ENCODE measurements around the gene RSL24D1. TPM values are rescaled to one million over a fixed set of nuclear protein-coding genes. Genes with fewer than 3 reads are reported as not detected.

RSL24D1 gene
- total RNA-seq, 2 experiments from 2014 or later: 152 to 188 TPM

- CTCF ChIA-PET: interaction anchor here (0.6 kb wide), 1 partner anchor 13 kb away, joined by 3 read pairs; no protein-coding TSS in a partner anchor
- H3K4me3 Mint-ChIP-seq: no peak overlapping the region
- H3K27ac Mint-ChIP-seq: no peak overlapping the region
These were observed 38.0 kb upstream of the RSL24D1 start for GRCh38 chr15:55234800-55235104.

DNA sequence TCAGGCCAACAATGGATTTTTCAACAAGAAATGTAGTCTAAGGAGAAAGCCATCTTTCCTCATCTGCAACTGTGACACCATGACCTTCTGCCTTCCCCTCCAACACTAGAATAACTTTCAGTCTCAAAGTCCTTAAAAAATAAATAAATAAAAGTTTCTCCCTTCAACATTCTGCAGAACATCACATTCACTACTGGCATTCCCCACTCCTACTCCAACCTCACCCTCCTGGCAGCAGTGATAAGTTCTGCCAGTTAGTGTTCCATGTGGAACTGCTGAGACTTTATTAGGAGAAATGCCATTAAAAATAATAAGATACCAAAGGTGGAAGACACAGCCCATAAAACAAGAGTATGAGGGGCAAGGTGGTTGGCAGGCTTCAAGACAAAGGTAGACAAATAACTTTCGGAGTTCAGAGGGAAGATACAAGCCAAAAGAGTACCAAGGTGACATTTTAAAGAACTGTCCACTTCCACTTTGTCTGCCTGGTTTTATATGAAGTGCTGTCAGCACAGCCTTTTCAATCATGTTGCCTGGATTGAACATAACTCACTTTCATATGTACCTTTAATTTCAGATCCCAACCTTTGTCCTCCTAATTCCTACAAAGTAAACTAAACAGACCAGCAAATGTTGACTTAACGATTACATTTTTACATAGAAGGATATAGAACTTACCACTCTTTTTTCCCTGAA is 37.5 kb upstream of the RSL24D1 start:
- Mint-ChIP-seq H3K27ac (peak overlapping the region; percentile 37), H3K4me3 (no peak overlapping the region), H3K9me3 (ENCODE audit: low read depth) (no peaks in the 10 kb centered on the region), H3K27me3 (no peaks in the 10 kb centered on the region), H3K36me3 (ENCODE audit: low read depth) (peaks cover 64% of the 10 kb centered on the region), H3K4me1 (peaks cover 47% of the 10 kb centered on the region)
- ChIA-PET CTCF (no interaction called here), POLR2A (no interaction called here)
- intact Hi-C loops (cut with DNase I, micrococcal nuclease): no loop called here
- DNase-seq: no peak
- ATAC-seq: no peak

More at GRCh38 chr15:55234800-55235104, 38.0 kb upstream of the RSL24D1 start:
- Mint-ChIP-seq H3K27me3 (no peaks in the 10 kb centered on the region), H3K9me3 (ENCODE audit: low read depth) (no peaks in the 10 kb centered on the region), H3K36me3 (ENCODE audit: low read depth) (peaks cover 67% of the 10 kb centered on the region), H3K4me1 (peaks cover 51% of the 10 kb centered on the region)
- ATAC-seq: no peak
- no peak for DNase-seq
- POLR2A ChIA-PET: no interaction called here
- intact Hi-C loops (cut with DNase I, micrococcal nuclease): no loop called here

DNA sequence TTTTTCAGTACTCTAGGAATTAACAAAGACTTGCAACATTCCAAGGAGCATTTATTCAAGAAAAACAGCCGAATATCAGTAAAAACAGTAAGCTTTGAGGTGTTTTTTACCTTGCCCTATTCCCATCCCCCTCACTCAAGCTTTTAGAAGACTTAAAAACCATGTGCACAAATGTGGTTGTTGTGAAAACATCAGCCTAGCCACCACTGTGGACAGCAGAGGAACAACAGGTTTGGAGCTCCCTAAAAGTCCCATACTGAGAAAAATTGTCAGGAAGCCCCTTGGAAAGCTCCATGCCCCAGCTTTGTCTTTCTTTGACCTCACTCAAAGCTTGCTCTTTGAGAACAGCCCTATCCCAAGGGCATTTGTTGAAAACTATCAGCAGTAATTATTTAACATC is 34.7 kb upstream of the RSL24D1 start:
- DNase-seq (no peak), ATAC-seq (no peak)
- intact Hi-C loops (cut with DNase I, micrococcal nuclease): no loop called here
- H3K27ac Mint-ChIP-seq: no peak overlapping the region
- POLR2A ChIA-PET: no interaction called here
- CTCF ChIA-PET: interaction anchor here (0.9 to 1.6 kb wide), 4 partner anchors 13 to 59 kb away, joined by 3 to 8 read pairs (median 3); no protein-coding TSS in a partner anchor
- H3K27me3 Mint-ChIP-seq: no peaks in the 10 kb centered on the region
- no peaks in the 10 kb centered on the region for H3K9me3 Mint-ChIP-seq (ENCODE audit: low read depth)
- peaks cover 22% of the 10 kb centered on the region for H3K4me1 Mint-ChIP-seq
- peaks cover 62% of the 10 kb centered on the region for H3K36me3 Mint-ChIP-seq (ENCODE audit: low read depth)
- no peak overlapping the region for H3K4me3 Mint-ChIP-seq

DNA sequence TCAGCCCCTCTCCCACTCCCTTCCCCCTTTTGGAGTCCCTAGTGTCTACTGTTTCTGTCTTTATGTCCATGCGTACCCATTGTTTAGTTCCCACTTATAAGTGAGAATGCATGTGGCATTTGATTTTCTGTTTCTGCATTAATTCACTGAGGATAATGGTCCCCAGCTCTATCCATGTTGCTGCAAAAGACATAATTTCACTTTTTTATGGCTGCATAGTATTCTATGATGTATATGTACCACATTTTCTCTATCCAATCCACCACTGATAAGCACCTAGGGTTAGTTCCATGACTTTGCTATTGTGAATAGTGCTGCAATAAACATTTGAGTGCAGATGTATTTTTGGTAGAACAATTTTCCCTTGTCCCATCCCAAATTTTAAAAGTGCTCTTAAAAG is 34.2 kb upstream of the RSL24D1 start:
- Mint-ChIP-seq H3K4me1 (peaks cover 21% of the 10 kb centered on the region), H3K36me3 (ENCODE audit: low read depth) (peaks cover 64% of the 10 kb centered on the region), H3K4me3 (no peak overlapping the region), H3K27me3 (no peaks in the 10 kb centered on the region), H3K9me3 (ENCODE audit: low read depth) (no peaks in the 10 kb centered on the region), H3K27ac (no peak overlapping the region)
- ATAC-seq: no peak
- ChIA-PET CTCF (interaction anchor here (1.4 kb wide), 1 partner anchor 60 kb away, joined by 3 read pairs; no protein-coding TSS in a partner anchor), POLR2A (no interaction called here)
- intact Hi-C loops (cut with DNase I, micrococcal nuclease): no loop called here
- no peak for DNase-seq

GRCh38 chr15:55230051-55230670 is 33.4 kb upstream of the RSL24D1 start:
- Mint-ChIP-seq H3K27me3 (no peaks in the 10 kb centered on the region), H3K36me3 (ENCODE audit: low read depth) (peaks cover 64% of the 10 kb centered on the region), H3K4me3 (no peak overlapping the region), H3K9me3 (ENCODE audit: low read depth) (no peaks in the 10 kb centered on the region), H3K27ac (peak overlapping the region; percentile 26), H3K4me1 (peaks cover 22% of the 10 kb centered on the region)
- intact Hi-C loops (cut with DNase I, micrococcal nuclease): no loop called here
- ATAC-seq (no peak), DNase-seq (no peak)
- ChIA-PET CTCF (interaction anchor here (2.2 kb wide), 1 partner anchor 12 kb away, joined by 9 read pairs; no protein-coding TSS in a partner anchor), POLR2A (no interaction called here)

GRCh38 chr15:55226127-55226526 is 29.4 kb upstream of the RSL24D1 start:
- no peaks in the 10 kb centered on the region for H3K9me3 Mint-ChIP-seq (ENCODE audit: low read depth)
- ChIA-PET POLR2A (no interaction called here), CTCF (no interaction called here)
- no peak for DNase-seq
- no peaks in the 10 kb centered on the region for H3K27me3 Mint-ChIP-seq
- peaks cover 69% of the 10 kb centered on the region for H3K36me3 Mint-ChIP-seq (ENCODE audit: low read depth)
- H3K4me1 Mint-ChIP-seq: peaks cover 48% of the 10 kb centered on the region
- no peak for ATAC-seq
- H3K4me3 Mint-ChIP-seq: no peak overlapping the region
- no peak overlapping the region for H3K27ac Mint-ChIP-seq
- intact Hi-C loops (cut with DNase I, micrococcal nuclease): no loop called here

- Mint-ChIP-seq H3K4me1 (peaks cover 48% of the 10 kb centered on the region), H3K27ac (peak overlapping the region; percentile 59), H3K36me3 (ENCODE audit: low read depth) (peaks cover 69% of the 10 kb centered on the region), H3K27me3 (no peaks in the 10 kb centered on the region), H3K9me3 (ENCODE audit: low read depth) (no peaks in the 10 kb centered on the region), H3K4me3 (no peak overlapping the region)
- ATAC-seq: peak; percentile 43
- CTCF ChIA-PET: interaction anchor here (1.4 kb wide), 1 partner anchor 66 kb away, joined by 4 read pairs; no protein-coding TSS in a partner anchor
- intact Hi-C loops (cut with DNase I, micrococcal nuclease): loop anchor here in 1 of 2 experiments (2.0 kb wide), 1 partner anchor 24 kb away; no protein-coding TSS in a partner anchor
- no peak for DNase-seq
- POLR2A ChIA-PET: no interaction called here
These were observed 28.2 kb upstream of the RSL24D1 start for GRCh38 chr15:55224892-55225291.

GRCh38 chr15:55222588-55222987 is 25.8 kb upstream of the RSL24D1 start:
- intact Hi-C loops (cut with DNase I, micrococcal nuclease): no loop called here

DNA sequence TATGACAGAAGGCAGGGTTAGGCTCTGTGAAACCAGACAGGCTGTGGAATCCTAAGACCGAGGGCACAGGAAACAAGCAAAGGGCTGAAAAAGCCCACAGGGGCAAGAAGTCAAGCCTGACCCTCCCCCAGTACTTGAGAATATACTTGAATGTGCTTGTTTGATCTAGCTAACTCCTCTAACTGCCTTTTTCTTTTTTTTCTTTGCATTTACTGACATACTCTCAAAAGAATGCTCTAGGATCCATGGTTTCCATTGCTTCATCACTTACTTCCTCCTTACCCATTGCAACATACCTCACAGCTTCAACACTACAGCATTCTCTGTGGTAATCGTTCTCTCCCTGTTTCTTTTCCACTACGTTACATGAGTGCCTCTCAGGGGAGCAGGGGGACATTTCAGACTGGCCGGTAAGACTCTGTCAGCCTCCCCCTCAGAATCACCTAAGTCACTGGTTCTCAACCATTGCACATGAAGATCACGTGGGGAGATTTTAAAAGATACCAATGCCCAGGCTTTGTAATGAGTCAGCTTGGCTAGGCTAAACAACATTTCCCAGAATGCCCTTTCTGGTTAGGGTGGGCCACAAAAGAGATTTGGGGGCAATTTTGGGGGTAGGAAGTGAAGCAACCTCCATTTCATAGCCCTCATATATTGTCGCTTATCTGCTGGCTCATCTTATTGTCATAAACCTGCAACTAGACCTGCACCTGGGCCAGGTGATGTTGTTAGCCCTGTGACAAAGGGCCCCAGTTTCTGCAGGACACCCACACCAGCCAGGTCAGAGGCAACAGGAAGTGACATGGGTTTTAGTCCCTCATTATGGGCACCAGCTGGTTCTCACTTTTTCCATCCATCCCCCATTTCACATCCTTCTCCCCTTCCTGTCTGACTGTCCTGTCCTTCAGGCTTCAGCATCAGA is 24.6 kb upstream of the RSL24D1 start:
- ChIA-PET POLR2A (interaction anchor here (0.7 to 1.2 kb wide), 4 partner anchors 16 to 69 kb away, joined by 3 to 4 read pairs (median 4); no protein-coding TSS in a partner anchor), CTCF (interaction anchor here (0.8 to 7.7 kb wide), 7 partner anchors 14 to 214 kb away, joined by 3 to 65 read pairs (median 3); no protein-coding TSS in a partner anchor)
- intact Hi-C loops (cut with DNase I, micrococcal nuclease): loop anchor here (1.0 kb wide), 2 partner anchors 16 to 59 kb away; no protein-coding TSS in a partner anchor
- Mint-ChIP-seq H3K4me3 (no peak overlapping the region), H3K27me3 (no peaks in the 10 kb centered on the region), H3K36me3 (ENCODE audit: low read depth) (peaks cover 66% of the 10 kb centered on the region), H3K9me3 (ENCODE audit: low read depth) (no peaks in the 10 kb centered on the region), H3K27ac (peak overlapping the region; percentile 88), H3K4me1 (peaks cover 65% of the 10 kb centered on the region)
- DNase-seq (peak; percentile 60), ATAC-seq (peak; percentile 59)

More at GRCh38 chr15:55222588-55222987, 25.8 kb upstream of the RSL24D1 start:
- Mint-ChIP-seq H3K36me3 (ENCODE audit: low read depth) (peaks cover 67% of the 10 kb centered on the region), H3K4me1 (peaks cover 65% of the 10 kb centered on the region), H3K4me3 (no peak overlapping the region), H3K27ac (peak overlapping the region; percentile 88), H3K27me3 (no peaks in the 10 kb centered on the region), H3K9me3 (ENCODE audit: low read depth) (no peaks in the 10 kb centered on the region)
- ChIA-PET CTCF (interaction anchor here (1.0 to 1.4 kb wide), 2 partner anchors 14 to 22 kb away, joined by 3 read pairs; no protein-coding TSS in a partner anchor), POLR2A (no interaction called here)
- ATAC-seq (no peak), DNase-seq (no peak)

GRCh38 chr15:55220606-55221005 is 23.9 kb upstream of the RSL24D1 start:
- intact Hi-C loops (cut with DNase I, micrococcal nuclease): loop anchor here (1.0 kb wide), 2 partner anchors 17 to 60 kb away; no protein-coding TSS in a partner anchor
- Mint-ChIP-seq H3K4me1 (peaks cover 62% of the 10 kb centered on the region), H3K36me3 (ENCODE audit: low read depth) (peaks cover 60% of the 10 kb centered on the region), H3K27me3 (no peaks in the 10 kb centered on the region), H3K27ac (peak overlapping the region; percentile 88), H3K4me3 (no peak overlapping the region), H3K9me3 (ENCODE audit: low read depth) (no peaks in the 10 kb centered on the region)
- POLR2A ChIA-PET: interaction anchor here (0.7 to 1.2 kb wide), 2 partner anchors 62 to 70 kb away, joined by 3 to 4 read pairs; no protein-coding TSS in a partner anchor
- ATAC-seq: no peak
- CTCF ChIA-PET: interaction anchor here (1.0 to 7.7 kb wide), 4 partner anchors 17 to 215 kb away, joined by 3 to 65 read pairs (median 4); no protein-coding TSS in a partner anchor
- no peak for DNase-seq

GRCh38 chr15:55218056-55218455 is 21.3 kb upstream of the RSL24D1 start:
- Mint-ChIP-seq H3K36me3 (ENCODE audit: low read depth) (peaks cover 55% of the 10 kb centered on the region), H3K27ac (peak overlapping the region; percentile 2), H3K9me3 (ENCODE audit: low read depth) (no peaks in the 10 kb centered on the region), H3K4me3 (no peak overlapping the region), H3K27me3 (no peaks in the 10 kb centered on the region), H3K4me1 (peaks cover 45% of the 10 kb centered on the region)
- intact Hi-C loops (cut with DNase I, micrococcal nuclease): no loop called here
- CTCF ChIA-PET: interaction anchor here (0.7 to 7.7 kb wide), 13 partner anchors 11 to 221 kb away, joined by 3 to 65 read pairs (median 5); partner anchors contain the start of genes CCPG1 and PIERCE2
- DNase-seq (no peak), ATAC-seq (peak; percentile 27)
- POLR2A ChIA-PET: interaction anchor here (0.6 to 1.0 kb wide), 4 partner anchors 20 to 98 kb away, joined by 3 to 4 read pairs (median 4); no protein-coding TSS in a partner anchor
